ENCODE data around the gene PLSCR4.

- TF ChIP-seq CTCF (IDR thresholded peaks at IDR 0.05; ENCODE audit: insufficient read depth, low read depth, low read length) (no peak), EZH2 (IDR thresholded peaks at IDR 0.05; ENCODE audit: insufficient read depth, low read length) (no peak)
Measured at GRCh38 chr3:146148468-146148931, 102.4 kb downstream of the PLSCR4 start.

Measured in astrocyte (in vitro differentiated cells and primary cell).